Measurements from ENCODE around the gene CHEK2.
"Not testable (repeated sequence)": the region's sequence is repeated elsewhere in the genome, so short reads cannot be mapped to it uniquely, and the experiment has no call there.

CHEK2 gene

GRCh38 chr22:28670161-28670560, 71.5 kb downstream of the CHEK2 start:
- Histone ChIP-seq H3K36me3 (ENCODE audit: control insufficient read depth, insufficient read depth, low read length) (no peaks in the 10 kb centered on the region), H3K4me1 (ENCODE audit: control insufficient read depth, insufficient read depth, low read length, poor library complexity, severe bottlenecking) (peaks cover 12% of the 10 kb centered on the region), H3K27ac (ENCODE audit: insufficient read depth, low read length, poor library complexity, severe bottlenecking) (no peak overlapping the region), H3K9me3 (ENCODE audit: control insufficient read depth, low read length) (no peaks in the 10 kb centered on the region), H3K4me3 (ENCODE audit: insufficient read depth, low read depth, low read length, poor library complexity, severe bottlenecking) (no peak overlapping the region), H3K27me3 (replicated peaks; ENCODE audit: control insufficient read depth, insufficient read depth, low read length, poor library complexity, severe bottlenecking) (peaks cover 27% of the 10 kb centered on the region)
- no peak for DNase-seq

DNA sequence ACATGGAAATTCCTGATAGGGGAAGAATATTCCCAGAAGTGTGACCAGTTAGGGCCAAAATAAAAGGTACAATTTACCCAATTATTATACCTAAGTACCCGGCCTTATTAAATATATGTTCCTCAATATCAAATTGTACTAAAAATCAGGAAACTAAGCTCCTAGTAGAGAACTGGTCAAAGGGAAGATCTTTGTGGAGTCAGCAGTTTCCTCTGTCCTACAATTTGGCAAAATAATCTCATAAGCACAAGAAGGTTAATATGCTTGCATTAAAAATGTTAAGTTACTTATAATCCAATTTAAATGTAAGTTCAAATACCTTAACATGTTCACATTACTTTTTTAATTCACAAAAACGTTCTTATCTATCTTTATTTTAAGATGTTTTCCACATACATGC, 72.2 kb downstream of the CHEK2 start:
- Histone ChIP-seq H3K4me3 (ENCODE audit: insufficient read depth, low read depth, low read length, poor library complexity, severe bottlenecking) (no peak overlapping the region), H3K9me3 (ENCODE audit: control insufficient read depth, low read length) (no peaks in the 10 kb centered on the region), H3K4me1 (ENCODE audit: control insufficient read depth, insufficient read depth, low read length, poor library complexity, severe bottlenecking) (peaks cover 7% of the 10 kb centered on the region), H3K27me3 (replicated peaks; ENCODE audit: control insufficient read depth, insufficient read depth, low read length, poor library complexity, severe bottlenecking) (peaks cover 22% of the 10 kb centered on the region), H3K27ac (ENCODE audit: insufficient read depth, low read length, poor library complexity, severe bottlenecking) (no peak overlapping the region), H3K36me3 (ENCODE audit: control insufficient read depth, insufficient read depth, low read length) (no peaks in the 10 kb centered on the region)
- DNase-seq: no peak

DNA sequence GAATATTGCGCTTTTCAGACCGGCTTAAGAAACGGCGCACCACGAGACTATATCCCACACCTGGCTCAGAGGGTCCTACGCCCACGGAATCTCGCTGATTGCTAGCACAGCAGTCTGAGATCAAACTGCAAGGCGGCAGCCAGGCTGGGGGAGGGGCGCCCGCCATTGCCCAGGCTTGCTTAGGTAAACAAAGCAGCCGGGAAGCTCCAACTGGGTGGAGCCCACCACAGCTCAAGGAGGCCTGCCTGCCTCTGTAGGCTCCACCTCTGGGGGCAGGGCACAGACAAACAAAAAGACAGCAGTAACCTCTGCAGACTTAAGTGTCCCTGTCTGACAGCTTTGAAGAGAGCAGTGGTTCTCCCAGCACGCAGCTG, 78.1 kb downstream of the CHEK2 start:
- H3K9me3 ChIP-seq (ENCODE audit: control insufficient read depth, low read length); H3K36me3 ChIP-seq (ENCODE audit: control insufficient read depth, insufficient read depth, low read length); H3K27ac ChIP-seq (ENCODE audit: insufficient read depth, low read length, poor library complexity, severe bottlenecking); H3K27me3 ChIP-seq (replicated peaks; ENCODE audit: control insufficient read depth, insufficient read depth, low read length, poor library complexity, severe bottlenecking); H3K4me1 ChIP-seq (ENCODE audit: control insufficient read depth, insufficient read depth, low read length, poor library complexity, severe bottlenecking); DNase-seq; H3K4me3 ChIP-seq (ENCODE audit: insufficient read depth, low read depth, low read length, poor library complexity, severe bottlenecking): not testable (repeated sequence)

- Histone ChIP-seq H3K4me1 (ENCODE audit: control insufficient read depth, insufficient read depth, low read length, poor library complexity, severe bottlenecking) (no peaks in the 10 kb centered on the region), H3K9me3 (ENCODE audit: control insufficient read depth, low read length) (no peaks in the 10 kb centered on the region), H3K27me3 (replicated peaks; ENCODE audit: control insufficient read depth, insufficient read depth, low read length, poor library complexity, severe bottlenecking) (no peaks in the 10 kb centered on the region), H3K36me3 (ENCODE audit: control insufficient read depth, insufficient read depth, low read length) (no peaks in the 10 kb centered on the region), H3K4me3 (ENCODE audit: insufficient read depth, low read depth, low read length, poor library complexity, severe bottlenecking) (no peak overlapping the region), H3K27ac (ENCODE audit: insufficient read depth, low read length, poor library complexity, severe bottlenecking) (no peak overlapping the region)
- no peak for DNase-seq
Observed at GRCh38 chr22:28658448-28658847, 83.2 kb downstream of the CHEK2 start.

- Histone ChIP-seq H3K27ac (ENCODE audit: insufficient read depth, low read length, poor library complexity, severe bottlenecking) (no peak overlapping the region), H3K9me3 (ENCODE audit: control insufficient read depth, low read length) (no peaks in the 10 kb centered on the region), H3K4me1 (ENCODE audit: control insufficient read depth, insufficient read depth, low read length, poor library complexity, severe bottlenecking) (no peaks in the 10 kb centered on the region), H3K4me3 (ENCODE audit: insufficient read depth, low read depth, low read length, poor library complexity, severe bottlenecking) (no peak overlapping the region), H3K36me3 (ENCODE audit: control insufficient read depth, insufficient read depth, low read length) (no peaks in the 10 kb centered on the region), H3K27me3 (replicated peaks; ENCODE audit: control insufficient read depth, insufficient read depth, low read length, poor library complexity, severe bottlenecking) (peaks cover 5% of the 10 kb centered on the region)
- DNase-seq: no peak
Observed at GRCh38 chr22:28656181-28656580, 85.4 kb downstream of the CHEK2 start.

DNA sequence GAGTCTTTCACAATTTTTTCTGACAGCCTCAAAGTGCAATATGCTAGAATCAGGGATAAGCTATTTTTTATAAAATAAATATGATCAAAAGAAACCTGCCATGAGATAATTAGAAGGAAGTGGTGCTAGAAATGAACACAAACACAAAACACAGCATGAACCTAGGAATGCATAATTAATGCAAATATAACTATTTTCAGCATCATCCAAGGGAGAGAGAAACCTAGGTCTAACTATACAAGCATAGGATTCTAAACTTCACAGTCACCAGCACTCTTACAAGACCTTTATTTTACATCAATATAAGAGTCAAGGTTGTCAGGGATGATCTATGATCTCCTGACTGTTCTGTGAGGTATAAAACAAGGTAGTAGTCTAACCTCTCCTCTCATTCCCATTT, 91.2 kb downstream of the CHEK2 start:
- Histone ChIP-seq H3K9me3 (ENCODE audit: control insufficient read depth, low read length) (no peaks in the 10 kb centered on the region), H3K27ac (ENCODE audit: insufficient read depth, low read length, poor library complexity, severe bottlenecking) (no peak overlapping the region), H3K4me3 (ENCODE audit: insufficient read depth, low read depth, low read length, poor library complexity, severe bottlenecking) (no peak overlapping the region), H3K36me3 (ENCODE audit: control insufficient read depth, insufficient read depth, low read length) (no peaks in the 10 kb centered on the region), H3K27me3 (replicated peaks; ENCODE audit: control insufficient read depth, insufficient read depth, low read length, poor library complexity, severe bottlenecking) (peaks cover 9% of the 10 kb centered on the region), H3K4me1 (ENCODE audit: control insufficient read depth, insufficient read depth, low read length, poor library complexity, severe bottlenecking) (no peaks in the 10 kb centered on the region)
- no peak for DNase-seq

DNA sequence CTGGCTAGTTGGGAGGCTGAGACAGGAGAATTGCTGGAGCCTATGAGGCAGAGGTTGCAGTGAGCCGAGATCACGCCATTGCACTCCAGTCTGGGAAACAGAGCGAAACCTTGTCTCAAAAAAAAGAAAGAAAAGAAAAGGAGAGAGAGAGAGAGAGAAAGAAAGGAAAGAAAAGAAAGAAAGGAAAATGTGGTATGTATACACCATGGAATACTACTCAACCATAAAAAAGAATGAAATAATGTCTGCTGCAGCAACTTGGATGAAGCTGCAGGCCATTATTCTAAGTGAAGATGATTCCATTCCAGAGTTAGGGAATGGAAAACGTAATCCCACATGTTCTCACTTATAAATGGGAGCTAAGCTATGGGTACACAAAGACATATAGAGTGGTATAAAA, 92.8 kb downstream of the CHEK2 start:
- H3K27ac ChIP-seq (ENCODE audit: insufficient read depth, low read length, poor library complexity, severe bottlenecking): no peak overlapping the region
- H3K36me3 ChIP-seq (ENCODE audit: control insufficient read depth, insufficient read depth, low read length): no peaks in the 10 kb centered on the region
- DNase-seq: no peak
- H3K4me3 ChIP-seq (ENCODE audit: insufficient read depth, low read depth, low read length, poor library complexity, severe bottlenecking): no peak overlapping the region
- H3K9me3 ChIP-seq (ENCODE audit: control insufficient read depth, low read length): no peaks in the 10 kb centered on the region
- H3K27me3 ChIP-seq (replicated peaks; ENCODE audit: control insufficient read depth, insufficient read depth, low read length, poor library complexity, severe bottlenecking): peaks cover 9% of the 10 kb centered on the region
- no peaks in the 10 kb centered on the region for H3K4me1 ChIP-seq (ENCODE audit: control insufficient read depth, insufficient read depth, low read length, poor library complexity, severe bottlenecking)

DNA sequence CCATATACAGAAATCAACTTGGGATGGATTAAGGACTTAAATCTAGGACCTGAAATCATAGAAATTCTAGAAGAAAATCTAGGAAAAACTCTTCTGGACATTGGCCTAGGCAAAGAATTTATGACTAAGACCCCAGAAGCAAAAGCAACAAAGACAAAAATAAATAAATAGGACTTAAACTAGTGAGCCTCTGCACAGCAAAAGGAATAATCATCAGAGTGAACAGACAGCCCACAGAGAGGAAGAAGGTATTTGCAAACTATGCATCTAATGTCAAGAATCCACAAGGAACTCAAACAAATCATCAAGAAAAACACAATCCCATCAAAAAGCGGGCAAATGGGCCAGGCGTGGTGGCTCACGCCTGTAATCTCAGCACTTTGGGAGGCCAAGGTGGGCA, 94.4 kb downstream of the CHEK2 start:
- DNase-seq: no peak
- Histone ChIP-seq H3K4me3 (ENCODE audit: insufficient read depth, low read depth, low read length, poor library complexity, severe bottlenecking) (no peak overlapping the region), H3K27me3 (replicated peaks; ENCODE audit: control insufficient read depth, insufficient read depth, low read length, poor library complexity, severe bottlenecking) (peaks cover 9% of the 10 kb centered on the region), H3K27ac (ENCODE audit: insufficient read depth, low read length, poor library complexity, severe bottlenecking) (no peak overlapping the region), H3K4me1 (ENCODE audit: control insufficient read depth, insufficient read depth, low read length, poor library complexity, severe bottlenecking) (no peaks in the 10 kb centered on the region), H3K36me3 (ENCODE audit: control insufficient read depth, insufficient read depth, low read length) (no peaks in the 10 kb centered on the region), H3K9me3 (ENCODE audit: control insufficient read depth, low read length) (no peaks in the 10 kb centered on the region)

DNA sequence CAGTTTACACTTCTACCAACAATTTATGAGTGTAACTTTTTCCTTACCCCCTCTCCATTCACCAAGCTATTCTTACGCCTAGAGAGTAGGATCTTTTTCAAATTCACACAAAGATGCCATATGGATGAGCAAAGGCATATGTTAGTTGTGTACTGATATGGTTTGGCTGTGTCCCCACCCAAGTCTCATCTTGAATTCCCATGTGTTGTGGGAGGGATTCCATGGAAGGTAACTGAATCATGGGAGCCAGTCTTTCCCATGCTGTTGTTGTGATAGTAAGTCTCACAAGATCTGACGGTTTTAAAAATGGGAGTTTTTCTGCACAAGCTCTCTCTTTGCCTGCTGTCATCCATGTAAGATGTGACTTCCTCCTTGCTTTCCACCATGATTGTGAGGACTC, 102.3 kb downstream of the CHEK2 start:
- Histone ChIP-seq H3K36me3 (ENCODE audit: control insufficient read depth, insufficient read depth, low read length) (no peaks in the 10 kb centered on the region), H3K27ac (ENCODE audit: insufficient read depth, low read length, poor library complexity, severe bottlenecking) (no peak overlapping the region), H3K4me3 (ENCODE audit: insufficient read depth, low read depth, low read length, poor library complexity, severe bottlenecking) (no peak overlapping the region), H3K27me3 (replicated peaks; ENCODE audit: control insufficient read depth, insufficient read depth, low read length, poor library complexity, severe bottlenecking) (peaks cover 6% of the 10 kb centered on the region), H3K9me3 (ENCODE audit: control insufficient read depth, low read length) (no peaks in the 10 kb centered on the region), H3K4me1 (ENCODE audit: control insufficient read depth, insufficient read depth, low read length, poor library complexity, severe bottlenecking) (no peaks in the 10 kb centered on the region)
- DNase-seq: no peak
